ENCODE measurements around the gene NPFFR1. TPM values are rescaled to one million over a fixed set of nuclear protein-coding genes. Genes with fewer than 3 reads are reported as not detected.
A peak's percentile ranks its signal among the peaks of the same experiment; 100 is the strongest.

The NPFFR1 gene
- total RNA-seq, 1 experiment from 2014 or later = not detected

GRCh38 chr10:70300461-70300860, 16.7 kb upstream of the NPFFR1 start:
- CTCF ChIA-PET = interaction anchor here (0.5 kb wide), 1 partner anchor 11 kb away, joined by 3 read pairs; no protein-coding TSS in a partner anchor
- BruUV-seq (replicated peaks) = no TSS peak

GRCh38 chr10:70299876-70300275, 16.1 kb upstream of the NPFFR1 start:
- Mint-ChIP-seq H3K27me3 (ENCODE audit: insufficient read depth, unreplicated experiment) (no peaks in the 10 kb centered on the region), H3K4me1 (ENCODE audit: insufficient read depth, unreplicated experiment) (peaks cover 18% of the 10 kb centered on the region), H3K36me3 (ENCODE audit: insufficient read depth, unreplicated experiment) (no peaks in the 10 kb centered on the region), H3K4me3 (ENCODE audit: unreplicated experiment) (no peak overlapping the region), H3K27ac (ENCODE audit: low read depth, unreplicated experiment) (no peak overlapping the region), H3K9me3 (ENCODE audit: unreplicated experiment) (no peaks in the 10 kb centered on the region)
- no peak for TF ChIP-seq CTCF (IDR thresholded peaks at IDR 0.05; ENCODE audit: unreplicated experiment)
- BruUV-seq (replicated peaks) = no TSS peak
- intact Hi-C loops (cut with micrococcal nuclease) = no loop called here
- POLR2A ChIA-PET = no interaction called here
- CTCF ChIA-PET = interaction anchor here (0.6 kb wide), 1 partner anchor 661 kb away, joined by 3 read pairs; no protein-coding TSS in a partner anchor
- DNase-seq (ENCODE audit: unreplicated experiment) = no peak

More at GRCh38 chr10:70300461-70300860, 16.7 kb upstream of the NPFFR1 start:
- Mint-ChIP-seq H3K4me3 (ENCODE audit: unreplicated experiment) (no peak overlapping the region), H3K27ac (ENCODE audit: low read depth, unreplicated experiment) (no peak overlapping the region), H3K4me1 (ENCODE audit: insufficient read depth, unreplicated experiment) (peaks cover 17% of the 10 kb centered on the region), H3K9me3 (ENCODE audit: unreplicated experiment) (no peaks in the 10 kb centered on the region), H3K36me3 (ENCODE audit: insufficient read depth, unreplicated experiment) (no peaks in the 10 kb centered on the region), H3K27me3 (ENCODE audit: insufficient read depth, unreplicated experiment) (no peaks in the 10 kb centered on the region)
- TF ChIP-seq CTCF (IDR thresholded peaks at IDR 0.05; ENCODE audit: unreplicated experiment) = no peak
- intact Hi-C loops (cut with micrococcal nuclease) = no loop called here
- DNase-seq (ENCODE audit: unreplicated experiment) = no peak
- POLR2A ChIA-PET = no interaction called here

DNA sequence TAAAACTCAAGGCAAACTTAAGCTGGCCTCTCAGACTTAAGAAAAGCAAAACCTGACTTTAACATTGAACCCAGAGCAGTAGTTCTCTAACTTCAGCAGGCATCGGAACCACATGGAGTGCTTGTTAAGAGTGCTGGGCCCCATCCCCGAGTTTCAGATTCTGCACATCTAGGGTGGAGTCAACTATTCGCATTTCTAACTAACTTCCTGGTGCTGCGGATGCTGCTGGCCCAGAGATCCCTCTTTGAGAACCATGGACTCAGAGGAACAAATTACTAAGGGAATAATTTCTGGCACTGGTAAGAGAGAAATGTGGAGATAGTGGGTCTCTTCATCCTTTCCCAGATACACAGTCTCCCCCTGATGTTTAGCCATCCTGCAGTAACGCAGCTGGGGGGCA, 14.6 kb upstream of the NPFFR1 start:
- H3K36me3 Mint-ChIP-seq (ENCODE audit: insufficient read depth, unreplicated experiment) = no peaks in the 10 kb centered on the region
- TF ChIP-seq CTCF (IDR thresholded peaks at IDR 0.05; ENCODE audit: unreplicated experiment) = no peak
- ChIA-PET CTCF (interaction anchor here (0.6 to 1.6 kb wide), 3 partner anchors 36 to 66 kb away, joined by 3 to 5 read pairs (median 4); no protein-coding TSS in a partner anchor), POLR2A (no interaction called here)
- intact Hi-C loops (cut with micrococcal nuclease) = no loop called here
- peaks cover 23% of the 10 kb centered on the region for H3K4me1 Mint-ChIP-seq (ENCODE audit: insufficient read depth, unreplicated experiment)
- no peak for DNase-seq (ENCODE audit: unreplicated experiment)
- H3K9me3 Mint-ChIP-seq (ENCODE audit: unreplicated experiment) = no peaks in the 10 kb centered on the region
- H3K27ac Mint-ChIP-seq (ENCODE audit: low read depth, unreplicated experiment) = no peak overlapping the region
- BruUV-seq (replicated peaks) = no TSS peak
- H3K27me3 Mint-ChIP-seq (ENCODE audit: insufficient read depth, unreplicated experiment) = no peaks in the 10 kb centered on the region
- no peak overlapping the region for H3K4me3 Mint-ChIP-seq (ENCODE audit: unreplicated experiment)

DNA sequence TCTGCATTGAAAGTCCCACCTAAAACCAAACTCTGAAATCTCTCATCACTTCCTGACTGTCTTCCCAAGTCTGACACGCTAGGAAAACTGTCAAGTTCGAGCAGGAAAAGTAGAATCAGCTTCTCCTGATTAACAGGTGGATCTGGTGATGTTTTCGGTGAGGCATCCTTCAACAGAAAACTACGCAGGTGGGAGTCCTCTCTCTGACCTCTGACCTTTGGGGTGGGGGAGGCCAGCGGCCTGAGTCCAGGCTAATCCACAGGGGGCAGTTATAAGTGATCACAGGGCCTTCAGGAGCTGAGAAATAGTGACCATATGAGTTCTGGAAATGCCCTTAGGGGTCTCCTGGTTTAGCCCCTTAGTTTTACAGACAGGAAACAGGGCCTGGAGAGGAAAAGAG, 13.4 kb upstream of the NPFFR1 start:
- H3K4me1 Mint-ChIP-seq (ENCODE audit: insufficient read depth, unreplicated experiment) = peaks cover 20% of the 10 kb centered on the region
- POLR2A ChIA-PET = interaction anchor here (0.6 to 2.8 kb wide), 12 partner anchors 18 to 1122 kb away, joined by 3 to 17 read pairs (median 4); partner anchors contain the start of genes PPA1 and TYSND1
- peak overlapping the region; percentile 80 for H3K27ac Mint-ChIP-seq (ENCODE audit: low read depth, unreplicated experiment)
- H3K4me3 Mint-ChIP-seq (ENCODE audit: unreplicated experiment) = no peak overlapping the region
- no peaks in the 10 kb centered on the region for H3K36me3 Mint-ChIP-seq (ENCODE audit: insufficient read depth, unreplicated experiment)
- no peak for DNase-seq (ENCODE audit: unreplicated experiment)
- no peaks in the 10 kb centered on the region for H3K9me3 Mint-ChIP-seq (ENCODE audit: unreplicated experiment)
- CTCF ChIA-PET = interaction anchor here (1.2 to 1.6 kb wide), 3 partner anchors 57 to 90 kb away, joined by 4 to 5 read pairs (median 4); no protein-coding TSS in a partner anchor
- intact Hi-C loops (cut with micrococcal nuclease) = no loop called here
- TF ChIP-seq CTCF (IDR thresholded peaks at IDR 0.05; ENCODE audit: unreplicated experiment) = no peak
- no TSS peak for BruUV-seq (replicated peaks)
- no peaks in the 10 kb centered on the region for H3K27me3 Mint-ChIP-seq (ENCODE audit: insufficient read depth, unreplicated experiment)

All from MCF 10A (cell line).